ENCODE data around the gene AFF1.
A peak's percentile ranks its signal among the peaks of the same experiment; 100 is the strongest.

AFF1 gene

DNA sequence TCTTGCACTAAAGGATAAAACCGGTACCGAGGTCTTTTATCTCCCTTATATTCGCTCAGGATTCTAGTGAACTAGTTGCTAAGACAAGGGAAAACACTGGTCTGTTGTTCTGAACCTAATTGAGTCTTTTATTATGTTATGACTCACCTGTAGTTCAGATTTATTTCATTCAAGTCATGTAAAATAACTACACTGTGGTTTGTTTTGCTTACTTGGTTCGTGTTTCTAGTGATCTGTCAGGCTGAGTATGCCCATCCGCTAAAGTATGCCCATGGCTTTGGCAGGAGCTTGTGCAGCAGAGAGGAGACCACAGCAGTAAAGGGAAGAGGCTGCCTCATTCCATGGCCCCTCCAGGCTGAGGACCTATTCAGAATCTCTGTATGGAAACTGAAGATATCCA is 126.1 kb downstream of the AFF1 start:
- TF ChIP-seq TAF1 (IDR thresholded peaks at IDR 0.05; ENCODE audit: borderline replicate concordance, insufficient read depth, low read length) (no peak), POLR2AphosphoS5 (IDR thresholded peaks at IDR 0.05; ENCODE audit: low read depth, low read length) (no peak), SIN3A (IDR thresholded peaks at IDR 0.05; ENCODE audit: borderline replicate concordance, insufficient read depth, low read length) (no peak), FOXP2 (optimal IDR thresholded peaks at IDR 0.05; ENCODE audit: borderline replicate concordance, extremely low read depth, extremely low read length, insufficient read depth) (no peak)

DNA sequence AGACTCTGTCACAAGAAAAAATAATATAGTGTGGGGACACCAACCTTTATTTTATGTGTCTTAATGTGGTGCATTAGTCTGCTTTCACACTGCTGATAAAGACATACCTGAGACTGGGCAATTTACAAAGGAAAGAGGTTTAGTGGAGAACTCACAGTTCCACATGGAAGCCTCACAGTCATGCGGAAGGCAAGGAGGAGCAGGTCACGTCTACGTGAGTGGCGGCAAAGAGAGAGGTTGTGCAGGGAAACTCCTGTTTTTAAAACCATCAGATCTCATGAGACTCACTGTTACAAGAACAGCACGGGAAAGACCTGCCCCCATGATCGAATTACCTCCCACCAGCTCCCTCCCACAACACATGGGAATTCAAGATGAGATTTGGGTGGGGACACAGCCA is 130.2 kb downstream of the AFF1 start:
- TF ChIP-seq TAF1 (IDR thresholded peaks at IDR 0.05; ENCODE audit: borderline replicate concordance, insufficient read depth, low read length) = no peak
- TF ChIP-seq REST (IDR thresholded peaks at IDR 0.05; ENCODE audit: insufficient read depth in 1 of 2, low read depth in 2 of 2, low read length in 2 of 2) = no peak
- TF ChIP-seq FOXP2 (optimal IDR thresholded peaks at IDR 0.05; ENCODE audit: borderline replicate concordance, extremely low read depth, extremely low read length, insufficient read depth) = no peak
- no peak for TF ChIP-seq SIN3A (IDR thresholded peaks at IDR 0.05; ENCODE audit: borderline replicate concordance, insufficient read depth, low read length)
- no peak for TF ChIP-seq POLR2AphosphoS5 (IDR thresholded peaks at IDR 0.05; ENCODE audit: low read depth, low read length)

DNA sequence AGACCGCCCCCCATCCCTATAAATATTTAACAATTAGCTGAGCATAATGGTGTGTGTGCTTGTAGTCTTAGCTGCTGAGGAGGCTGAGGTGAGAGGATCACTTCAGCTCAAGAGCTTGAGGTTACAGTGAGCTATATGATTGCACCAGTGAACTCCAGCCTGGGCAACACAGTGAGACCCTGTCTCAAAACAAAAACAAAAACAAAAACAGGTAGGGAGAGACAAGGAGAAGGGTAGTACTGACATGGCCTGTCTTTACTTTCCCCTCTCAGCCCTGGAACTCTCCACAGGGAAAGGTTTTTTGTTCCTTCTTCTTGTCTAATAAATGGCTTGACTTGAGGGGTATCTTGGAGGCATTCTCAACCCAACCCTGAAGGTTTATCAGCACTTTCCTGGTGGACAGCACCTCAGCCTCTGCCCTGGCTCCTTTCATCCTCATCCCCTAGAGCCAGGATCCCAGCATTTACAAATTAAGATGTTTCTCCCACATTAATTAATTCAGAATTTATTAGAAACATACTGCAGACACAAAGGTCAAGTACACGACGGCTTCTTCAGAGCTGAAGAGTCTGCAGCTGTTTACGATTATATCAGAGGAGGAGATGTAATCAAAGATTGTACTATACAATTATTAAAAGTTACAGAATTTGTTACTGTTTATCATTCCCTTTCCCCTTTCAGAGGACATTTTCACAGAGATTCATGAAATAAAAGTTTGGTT is 131.8 kb downstream of the AFF1 start:
- TF ChIP-seq SIN3A (IDR thresholded peaks at IDR 0.05; ENCODE audit: borderline replicate concordance, insufficient read depth, low read length) (no peak), POLR2AphosphoS5 (IDR thresholded peaks at IDR 0.05; ENCODE audit: low read depth, low read length) (no peak), REST (IDR thresholded peaks at IDR 0.05; ENCODE audit: insufficient read depth in 1 of 2, low read depth in 2 of 2, low read length in 2 of 2) (peak; percentile 90 to 96), FOXP2 (optimal IDR thresholded peaks at IDR 0.05; ENCODE audit: borderline replicate concordance, extremely low read depth, extremely low read length, insufficient read depth) (no peak), TAF1 (IDR thresholded peaks at IDR 0.05; ENCODE audit: borderline replicate concordance, insufficient read depth, low read length) (no peak)

DNA sequence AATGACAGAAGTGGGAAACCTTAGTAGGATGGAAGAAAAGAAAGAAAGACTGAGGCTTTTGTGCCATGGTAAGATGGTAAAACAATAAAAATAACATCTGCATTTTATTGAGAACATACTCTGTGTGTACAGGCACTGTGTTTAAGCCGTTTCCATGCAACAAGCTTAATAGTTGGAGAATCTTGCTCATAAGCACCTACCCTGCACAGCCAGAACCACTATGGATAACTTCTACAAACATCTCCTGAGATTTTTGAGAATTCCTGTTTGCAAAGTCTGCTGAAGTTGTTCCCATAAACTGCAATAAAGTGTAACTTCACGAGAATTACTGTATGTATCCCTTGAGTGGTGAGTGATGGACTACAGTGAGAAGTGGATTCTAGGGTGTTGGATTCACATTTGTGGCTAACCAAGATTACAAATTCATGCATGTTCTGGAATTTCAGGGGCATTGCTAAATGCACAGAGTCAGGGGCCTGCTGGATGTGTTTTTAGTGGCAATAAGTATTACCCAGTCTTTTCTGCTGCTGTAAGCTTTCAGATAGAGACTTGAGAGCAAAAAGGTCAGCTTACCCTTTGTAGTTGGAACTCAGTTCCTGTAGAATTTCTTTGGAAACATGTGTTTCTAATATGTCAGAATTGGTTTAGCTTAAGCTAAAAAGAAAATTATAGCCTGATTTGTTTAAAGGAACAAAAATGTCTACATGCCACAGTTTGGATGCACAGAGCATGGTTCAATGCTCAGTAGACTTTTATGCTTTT is 132.5 kb downstream of the AFF1 start:
- TF ChIP-seq REST (IDR thresholded peaks at IDR 0.05; ENCODE audit: insufficient read depth in 1 of 2, low read depth in 2 of 2, low read length in 2 of 2) (peak in 1 of 2 experiments; percentile 52; a peak in 1 of 4 replicates), FOXP2 (optimal IDR thresholded peaks at IDR 0.05; ENCODE audit: borderline replicate concordance, extremely low read depth, extremely low read length, insufficient read depth) (no peak)

- TF ChIP-seq REST (IDR thresholded peaks at IDR 0.05; ENCODE audit: insufficient read depth in 1 of 2, low read depth in 2 of 2, low read length in 2 of 2) = no peak
Measured at GRCh38 chr4:87068583-87069021, 133.8 kb downstream of the AFF1 start.

All from PFSK-1 (cell line).